UCSD-AML1 (cell line): Measurements from ENCODE around the gene EGLN1.

Source experiments
- DNase-seq: peaks from one replicate; lab custom pipeline; 2025; ENCODE audit not compliant: unreplicated experiment; lab: John Stamatoyannopoulos, UW

Gene EGLN1

GRCh38 chr1:231397886-231398671 is 24.0 kb downstream of the EGLN1 start:
- no peak for DNase-seq

GRCh38 chr1:231396643-231397042 is 25.4 kb downstream of the EGLN1 start:
- DNase-seq, result no peak

GRCh38 chr1:231395998-231396390 is 26.1 kb downstream of the EGLN1 start:
- DNase-seq, result no peak

- DNase-seq, result no peak
These were observed 26.8 kb downstream of the EGLN1 start for GRCh38 chr1:231395076-231395997.

- no peak for DNase-seq
These were observed 28.4 kb downstream of the EGLN1 start for GRCh38 chr1:231393668-231394067.

- no peak for DNase-seq
These were observed 29.5 kb downstream of the EGLN1 start for GRCh38 chr1:231392389-231393131.

- no peak for DNase-seq
These were observed 32.0 kb downstream of the EGLN1 start for GRCh38 chr1:231390071-231390470.

- DNase-seq, result no peak
These were observed 34.1 kb downstream of the EGLN1 start for GRCh38 chr1:231387770-231388669.

GRCh38 chr1:231386466-231386865 is 35.6 kb downstream of the EGLN1 start:
- no peak for DNase-seq

GRCh38 chr1:231385416-231385748 is 36.7 kb downstream of the EGLN1 start:
- no peak for DNase-seq

- DNase-seq, result no peak
These were observed 37.2 kb downstream of the EGLN1 start for GRCh38 chr1:231384696-231385415.

GRCh38 chr1:231383159-231383860 is 38.8 kb downstream of the EGLN1 start:
- DNase-seq, result no peak

GRCh38 chr1:231382426-231382825 is 39.7 kb downstream of the EGLN1 start:
- no peak for DNase-seq

- no peak for DNase-seq
These were observed 40.4 kb downstream of the EGLN1 start for GRCh38 chr1:231381729-231382128.

GRCh38 chr1:231376875-231377549 is 45.1 kb downstream of the EGLN1 start:
- DNase-seq, result peak; percentile 34

- no peak for DNase-seq
These were observed 46.0 kb downstream of the EGLN1 start for GRCh38 chr1:231376101-231376500.

GRCh38 chr1:231374394-231374793 is 47.7 kb downstream of the EGLN1 start:
- no peak for DNase-seq

- DNase-seq, result no peak
These were observed 49.6 kb downstream of the EGLN1 start for GRCh38 chr1:231372501-231372900.

- DNase-seq, result no peak
These were observed 52.8 kb downstream of the EGLN1 start for GRCh38 chr1:231369282-231369681.
